Measurements from ENCODE around the gene RNF214. TPM values are rescaled to one million over a fixed set of nuclear protein-coding genes. Genes with fewer than 3 reads are reported as not detected.

RNF214 gene
- polyA plus RNA-seq, 1 donor from 2014 or later, result 7.6 TPM

DNA sequence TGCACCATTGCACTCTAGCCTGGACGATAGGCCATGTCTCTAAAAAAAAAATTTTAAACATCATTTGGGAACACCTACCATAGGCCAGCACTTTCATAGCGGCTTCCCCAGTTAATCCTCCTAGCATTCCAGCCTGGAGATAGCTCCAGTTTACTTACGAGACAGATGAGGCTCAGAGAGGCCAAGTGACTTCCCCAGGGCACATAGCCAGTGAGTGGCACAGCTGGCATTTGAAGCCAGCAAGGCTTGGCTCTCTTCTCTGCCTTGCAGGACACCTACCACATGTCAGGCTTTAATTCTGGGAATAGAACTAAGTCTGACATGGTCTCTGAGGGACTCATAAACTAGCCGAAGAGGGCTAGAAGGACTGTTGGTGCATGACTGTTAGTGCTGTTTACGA, 38.2 kb upstream of the RNF214 start:
- H3K27me3 ChIP-seq (ENCODE audit: insufficient read depth, low read depth, low read length), result no peaks in the 10 kb centered on the region
- no peak overlapping the region for H2AFZ ChIP-seq (ENCODE audit: low read depth, low read length)
- H4K20me1 ChIP-seq (ENCODE audit: insufficient read depth), result no peaks in the 10 kb centered on the region
- H3K9me2 ChIP-seq (ENCODE audit: insufficient read depth, low read length), result no peaks in the 10 kb centered on the region
- no peak overlapping the region for H3K9ac ChIP-seq (ENCODE audit: low read length)
- TF ChIP-seq MXI1 (conservative IDR thresholded peaks at IDR 0.05; ENCODE audit: poor library complexity, severe bottlenecking), result no peak
- TF ChIP-seq SMC3 (conservative IDR thresholded peaks at IDR 0.05; ENCODE audit: poor library complexity), result no peak
- TF ChIP-seq EZH2 (IDR thresholded peaks at IDR 0.05; ENCODE audit: borderline replicate concordance, insufficient read depth, low read length, poor library complexity, severe bottlenecking), result no peak
- no peaks in the 10 kb centered on the region for H3K9me3 ChIP-seq (ENCODE audit: low read length)
- H3K79me2 ChIP-seq (replicated peaks; ENCODE audit: insufficient read depth, low read length), result no peaks in the 10 kb centered on the region
- H3K27ac ChIP-seq (ENCODE audit: low read length), result no peak overlapping the region
- H3K4me2 ChIP-seq (ENCODE audit: low read length), result no peak overlapping the region
- no peaks in the 10 kb centered on the region for H3K36me3 ChIP-seq (ENCODE audit: insufficient read depth, low read length)
- H3F3A ChIP-seq (ENCODE audit: insufficient read depth, low read length, poor library complexity, severe bottlenecking), result no peaks in the 10 kb centered on the region
- no peak overlapping the region for H3K4me3 ChIP-seq (ENCODE audit: low read length)

GRCh38 chr11:117195258-117195657, 37.2 kb upstream of the RNF214 start:
- no peaks in the 10 kb centered on the region for H4K20me1 ChIP-seq (ENCODE audit: insufficient read depth)
- no peaks in the 10 kb centered on the region for H3K79me2 ChIP-seq (replicated peaks; ENCODE audit: insufficient read depth, low read length)
- no peak overlapping the region for H2AFZ ChIP-seq (ENCODE audit: low read depth, low read length)
- H3K27me3 ChIP-seq (ENCODE audit: insufficient read depth, low read depth, low read length), result no peaks in the 10 kb centered on the region
- H3F3A ChIP-seq (ENCODE audit: insufficient read depth, low read length, poor library complexity, severe bottlenecking), result no peaks in the 10 kb centered on the region
- H3K36me3 ChIP-seq (ENCODE audit: insufficient read depth, low read length), result no peaks in the 10 kb centered on the region
- H3K4me2 ChIP-seq (ENCODE audit: low read length), result no peak overlapping the region
- H3K9ac ChIP-seq (ENCODE audit: low read length), result no peak overlapping the region
- no peak overlapping the region for H3K27ac ChIP-seq (ENCODE audit: low read length)
- H3K4me3 ChIP-seq (ENCODE audit: low read length), result no peak overlapping the region
- no peak for TF ChIP-seq TAF1 (IDR thresholded peaks at IDR 0.05; ENCODE audit: low read depth)
- TF ChIP-seq REST (IDR thresholded peaks at IDR 0.05; ENCODE audit: borderline replicate concordance), result no peak
- no peak for TF ChIP-seq POLR2AphosphoS5 (IDR thresholded peaks at IDR 0.05)
- TF ChIP-seq EP300 (conservative IDR thresholded peaks at IDR 0.05; ENCODE audit: poor library complexity, severe bottlenecking), result no peak
- no peak for TF ChIP-seq MXI1 (conservative IDR thresholded peaks at IDR 0.05; ENCODE audit: poor library complexity, severe bottlenecking)
- no peak for TF ChIP-seq RAD21 (conservative IDR thresholded peaks at IDR 0.05)
- TF ChIP-seq, protein P1, sequence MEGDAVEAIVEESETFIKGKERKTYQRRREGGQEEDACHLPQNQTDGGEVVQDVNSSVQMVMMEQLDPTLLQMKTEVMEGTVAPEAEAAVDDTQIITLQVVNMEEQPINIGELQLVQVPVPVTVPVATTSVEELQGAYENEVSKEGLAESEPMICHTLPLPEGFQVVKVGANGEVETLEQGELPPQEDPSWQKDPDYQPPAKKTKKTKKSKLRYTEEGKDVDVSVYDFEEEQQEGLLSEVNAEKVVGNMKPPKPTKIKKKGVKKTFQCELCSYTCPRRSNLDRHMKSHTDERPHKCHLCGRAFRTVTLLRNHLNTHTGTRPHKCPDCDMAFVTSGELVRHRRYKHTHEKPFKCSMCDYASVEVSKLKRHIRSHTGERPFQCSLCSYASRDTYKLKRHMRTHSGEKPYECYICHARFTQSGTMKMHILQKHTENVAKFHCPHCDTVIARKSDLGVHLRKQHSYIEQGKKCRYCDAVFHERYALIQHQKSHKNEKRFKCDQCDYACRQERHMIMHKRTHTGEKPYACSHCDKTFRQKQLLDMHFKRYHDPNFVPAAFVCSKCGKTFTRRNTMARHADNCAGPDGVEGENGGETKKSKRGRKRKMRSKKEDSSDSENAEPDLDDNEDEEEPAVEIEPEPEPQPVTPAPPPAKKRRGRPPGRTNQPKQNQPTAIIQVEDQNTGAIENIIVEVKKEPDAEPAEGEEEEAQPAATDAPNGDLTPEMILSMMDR (IDR thresholded peaks at IDR 0.05; ENCODE audit: poor library complexity, severe bottlenecking), result no peak
- TF ChIP-seq EZH2 (IDR thresholded peaks at IDR 0.05; ENCODE audit: borderline replicate concordance, insufficient read depth, low read length, poor library complexity, severe bottlenecking), result no peak
- no peak for TF ChIP-seq SMC3 (conservative IDR thresholded peaks at IDR 0.05; ENCODE audit: poor library complexity)
- no peaks in the 10 kb centered on the region for H3K9me2 ChIP-seq (ENCODE audit: insufficient read depth, low read length)
- no peaks in the 10 kb centered on the region for H3K9me3 ChIP-seq (ENCODE audit: low read length)
